GM15510 (cell line): Measurements from ENCODE around the gene SLC7A10.

Experiments
- POLR2A ChIP-seq: IDR thresholded peaks from 3 replicates; pipeline ENCODE4 v1.6.1; 2011; ENCODE audit warnings: borderline replicate concordance; ENCODE audit not compliant: insufficient read length; ENCODE audit errors: extremely low read depth

The SLC7A10 gene

GRCh38 chr19:33248553-33248953 lies 22.9 kb upstream of the SLC7A10 start:
- no peak for TF ChIP-seq POLR2A

GRCh38 chr19:33248104-33248503 lies 22.5 kb upstream of the SLC7A10 start:
- TF ChIP-seq POLR2A, result no peak

- TF ChIP-seq POLR2A, result no peak
Measured at GRCh38 chr19:33247441-33247819, 21.8 kb upstream of the SLC7A10 start.

GRCh38 chr19:33246709-33247440 lies 21.2 kb upstream of the SLC7A10 start:
- no peak for TF ChIP-seq POLR2A

- TF ChIP-seq POLR2A, result no peak
Measured at GRCh38 chr19:33245948-33246708, 20.5 kb upstream of the SLC7A10 start.

- no peak for TF ChIP-seq POLR2A
Measured at GRCh38 chr19:33242911-33243310, 17.3 kb upstream of the SLC7A10 start.

- TF ChIP-seq POLR2A, result no peak
Measured at GRCh38 chr19:33242131-33242530, 16.5 kb upstream of the SLC7A10 start.

- TF ChIP-seq POLR2A, result no peak
Measured at GRCh38 chr19:33241530-33242101, 16.0 kb upstream of the SLC7A10 start.

GRCh38 chr19:33241091-33241529 lies 15.5 kb upstream of the SLC7A10 start:
- no peak for TF ChIP-seq POLR2A

- no peak for TF ChIP-seq POLR2A
Measured at GRCh38 chr19:33240181-33240771, 14.6 kb upstream of the SLC7A10 start.

GRCh38 chr19:33239223-33239975 lies 13.7 kb upstream of the SLC7A10 start:
- TF ChIP-seq POLR2A, result no peak

- no peak for TF ChIP-seq POLR2A
Measured at GRCh38 chr19:33238481-33239149, 13.0 kb upstream of the SLC7A10 start.

GRCh38 chr19:33236696-33237390 lies 11.2 kb upstream of the SLC7A10 start:
- TF ChIP-seq POLR2A, result no peak
